Smooth muscle cell (in vitro differentiated cells): ENCODE results near the gene AGAP1. TPM values are rescaled to one million over a fixed set of nuclear protein-coding genes. Genes with fewer than 3 reads are reported as not detected.

ENCODE experiments used
- DNase-seq: peaks from one replicate; lab custom pipeline; 2025; ENCODE audit not compliant: unreplicated experiment; lab: John Stamatoyannopoulos, UW
- H2AFZ ChIP-seq: fragments of 200-600 bp; sonication (generic); 2 replicates; pipeline ENCODE4 v1.6.0; 2016; ENCODE audit warnings: antibody characterized with exemption, low read depth, mild to moderate bottlenecking
- H3F3A ChIP-seq: fragments of 200-600 bp; sonication (generic); 2 replicates; pipeline ENCODE4 v1.6.0; 2017; ENCODE audit warnings: antibody characterized with exemption, low read depth
- H3K27ac ChIP-seq: fragments of 200-600 bp; sonication (generic); 2 replicates; pipeline ENCODE4 v1.5.1; 2016; ENCODE audit warnings: low read depth, mild to moderate bottlenecking
- H3K27me3 ChIP-seq: fragments of 200-600 bp; sonication (generic); 2 replicates; pipeline ENCODE4 v1.6.1; 2016; ENCODE audit warnings: low read depth, mild to moderate bottlenecking
- H3K36me3 ChIP-seq: fragments of 200-600 bp; sonication (generic); 2 replicates; pipeline ENCODE4 v1.5.1; 2016; ENCODE audit warnings: low read depth
- H3K4me1 ChIP-seq: fragments of 200-600 bp; sonication (generic); 2 replicates; pipeline ENCODE4 v1.5.1; 2016; ENCODE audit warnings: low read depth
- H3K4me2 ChIP-seq: fragments of 200-600 bp; sonication (generic); 2 replicates; pipeline ENCODE4 v1.6.0; 2016; ENCODE audit warnings: mild to moderate bottlenecking
- H3K4me3 ChIP-seq: fragments of 200-600 bp; sonication (generic); 2 replicates; pipeline ENCODE4 v1.5.1; 2016; ENCODE audit warnings: mild to moderate bottlenecking
- H3K79me2 ChIP-seq: fragments of 200-600 bp; sonication (generic); 2 replicates; pipeline ENCODE4 v1.6.0; 2016; ENCODE audit warnings: low read depth, mild to moderate bottlenecking
- H3K9ac ChIP-seq: fragments of 200-600 bp; sonication (generic); 2 replicates; pipeline ENCODE4 v1.6.0; 2016; ENCODE audit warnings: low read depth
- H3K9me3 ChIP-seq: fragments of 200-600 bp; sonication (generic); replicated peaks from 2 replicates; pipeline ENCODE4 v1.5.1; 2016; ENCODE audit warnings: low read depth
- H4K20me1 ChIP-seq: fragments of 200-600 bp; sonication (generic); 2 replicates; pipeline ENCODE4 v1.6.0; 2016; ENCODE audit warnings: low read depth
- CTCF ChIP-seq: fragments of 200-600 bp; sonication (generic); IDR thresholded peaks from 2 replicates; pipeline ENCODE4 v1.5.1; 2017; ENCODE audit warnings: borderline replicate concordance, mild to moderate bottlenecking, antibody characterized with exemption; ENCODE audit not compliant: insufficient read depth, poor library complexity, severe bottlenecking
- WGBS: methylation state at CpG from one replicate; pipeline ENCODE4 v1.1.7; 2016; ENCODE audit warnings: low lambda C conversion rate; 5-methylcytosine and 5-hydroxymethylcytosine counted together
- polyA plus RNA-seq: library from polyadenylated mRNA; unstranded; fragments of >200 nt; fragmentation: Nextera tagmentation; extraction: Ambion mirVana; gene quantifications from 2 replicates; pipeline ENCODE4 v1.2.1, GENCODE V29; 2016
- total RNA-seq: library from RNA; depleted of rRNA; stranded (reverse); fragments of >200 nt; gene quantifications from 2 replicates; pipeline ENCODE4 v1.2.3, GENCODE V29; 2014

The AGAP1 gene
- total and polyA plus RNA-seq, 2 experiments from 2014 or later: 3.9 to 9.8 TPM

GRCh38 chr2:236046715-236047114 is 552.9 kb downstream of the AGAP1 start:
- Histone ChIP-seq H3K4me2 (no peak overlapping the region), H3K27me3 (no peaks in the 10 kb centered on the region), H3K4me1 (no peaks in the 10 kb centered on the region), H3K79me2 (no peaks in the 10 kb centered on the region), H4K20me1 (no peaks in the 10 kb centered on the region), H3K4me3 (no peak overlapping the region), H3F3A (no peaks in the 10 kb centered on the region), H3K27ac (no peak overlapping the region), H3K9ac (no peak overlapping the region), H2AFZ (no peak overlapping the region), H3K9me3 (no peaks in the 10 kb centered on the region), H3K36me3 (no peaks in the 10 kb centered on the region)
- WGBS: 98% methylated on average over 3 of the region's 3 CpGs
- TF ChIP-seq CTCF: no peak
- no peak for DNase-seq

- H3K27ac ChIP-seq: no peak overlapping the region
- H4K20me1 ChIP-seq: no peaks in the 10 kb centered on the region
- H3K4me3 ChIP-seq: no peak overlapping the region
- no peaks in the 10 kb centered on the region for H3K4me1 ChIP-seq
- H2AFZ ChIP-seq: no peak overlapping the region
- no peaks in the 10 kb centered on the region for H3K79me2 ChIP-seq
- no peaks in the 10 kb centered on the region for H3F3A ChIP-seq
- no peaks in the 10 kb centered on the region for H3K27me3 ChIP-seq
- WGBS: 97% methylated on average over 8 of the region's 10 CpGs
- no peaks in the 10 kb centered on the region for H3K36me3 ChIP-seq
- H3K4me2 ChIP-seq: no peak overlapping the region
- no peak for TF ChIP-seq CTCF
- DNase-seq: no peak
- no peak overlapping the region for H3K9ac ChIP-seq
- H3K9me3 ChIP-seq: no peaks in the 10 kb centered on the region
Observed at GRCh38 chr2:236047176-236047575, 553.3 kb downstream of the AGAP1 start.

GRCh38 chr2:236047886-236048540 is 554.2 kb downstream of the AGAP1 start:
- over 99% methylated on average over 10 of the region's 10 CpGs for WGBS
- TF ChIP-seq CTCF: no peak
- Histone ChIP-seq H3K36me3 (no peaks in the 10 kb centered on the region), H3K4me1 (peaks cover under 1% of the 10 kb centered on the region), H3K4me3 (no peak overlapping the region), H3K27me3 (no peaks in the 10 kb centered on the region), H2AFZ (no peak overlapping the region), H3K4me2 (no peak overlapping the region), H4K20me1 (no peaks in the 10 kb centered on the region), H3K9me3 (no peaks in the 10 kb centered on the region), H3K9ac (no peak overlapping the region), H3K27ac (no peak overlapping the region), H3F3A (no peaks in the 10 kb centered on the region), H3K79me2 (no peaks in the 10 kb centered on the region)
- DNase-seq: no peak

- Histone ChIP-seq H4K20me1 (no peaks in the 10 kb centered on the region), H3K79me2 (no peaks in the 10 kb centered on the region), H3K9ac (no peak overlapping the region), H3K27me3 (no peaks in the 10 kb centered on the region), H3K4me3 (no peak overlapping the region), H3K36me3 (no peaks in the 10 kb centered on the region), H3K4me2 (no peak overlapping the region), H3K27ac (no peak overlapping the region), H3F3A (no peaks in the 10 kb centered on the region), H3K9me3 (no peaks in the 10 kb centered on the region), H3K4me1 (peaks cover 7% of the 10 kb centered on the region), H2AFZ (no peak overlapping the region)
- no peak for TF ChIP-seq CTCF
- DNase-seq: no peak
- 93% methylated on average over 8 of the region's 8 CpGs for WGBS
Observed at GRCh38 chr2:236049981-236050380, 556.1 kb downstream of the AGAP1 start.
